ENCODE results near the gene PKNOX2. TPM values are rescaled to one million over a fixed set of nuclear protein-coding genes. Genes with fewer than 3 reads are reported as not detected.

PKNOX2 gene
- polyA plus RNA-seq, 1 donor, result 31.3 TPM

DNA sequence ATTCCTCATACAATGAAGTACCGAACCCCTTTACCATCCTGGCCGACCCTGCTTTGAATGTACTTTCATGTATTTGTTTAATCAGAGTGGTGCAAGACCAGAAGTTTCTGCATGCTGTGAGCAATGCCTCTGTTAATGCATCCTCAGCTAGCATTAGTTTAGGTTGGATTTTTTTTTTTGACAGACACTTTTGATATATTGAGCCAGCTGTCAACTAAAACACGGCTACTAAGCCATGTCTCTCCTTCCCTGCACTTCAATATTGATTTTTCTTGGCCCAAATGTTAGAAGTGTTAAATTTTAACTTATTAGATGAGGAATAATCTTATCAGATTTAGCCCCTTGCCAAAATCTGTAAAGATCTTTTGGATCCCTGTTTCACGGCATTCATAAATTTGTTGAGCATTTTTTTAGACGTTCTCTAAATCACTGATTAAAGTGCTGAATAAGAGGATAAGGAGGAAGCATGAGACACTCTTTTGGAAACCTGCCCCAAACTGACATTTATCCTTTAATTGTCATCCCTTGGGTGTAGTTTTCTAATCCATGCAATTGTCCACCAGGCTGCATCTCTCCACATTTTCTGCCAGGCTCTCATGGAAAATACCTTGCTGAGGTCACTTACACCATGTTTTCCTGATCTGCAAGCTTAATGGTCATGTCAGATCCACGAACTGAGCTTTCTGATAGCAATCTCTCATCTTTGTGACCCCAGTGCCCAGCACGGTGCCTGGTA is 200.8 kb downstream of the PKNOX2 start:
- no peak for DNase-seq

DNA sequence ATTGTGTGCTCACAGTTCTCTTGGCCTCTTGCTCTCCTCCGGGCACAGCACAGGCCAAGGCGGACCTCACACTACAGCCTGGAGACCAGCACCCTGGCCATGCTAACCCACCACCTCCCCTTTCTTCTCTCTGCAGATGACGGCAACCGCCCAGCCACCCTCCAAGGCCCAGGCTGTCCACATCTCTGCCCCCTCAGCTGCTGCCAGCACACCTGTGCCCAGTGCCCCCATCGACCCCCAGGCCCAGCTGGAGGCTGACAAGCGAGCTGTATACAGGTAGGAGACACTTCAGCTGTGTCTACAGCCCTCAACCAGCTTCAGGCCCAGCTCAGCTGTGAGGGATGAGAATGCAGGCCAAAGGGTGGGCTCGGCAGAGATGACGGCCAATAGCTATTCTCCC is 203.2 kb downstream of the PKNOX2 start:
- DNase-seq, result no peak

DNA sequence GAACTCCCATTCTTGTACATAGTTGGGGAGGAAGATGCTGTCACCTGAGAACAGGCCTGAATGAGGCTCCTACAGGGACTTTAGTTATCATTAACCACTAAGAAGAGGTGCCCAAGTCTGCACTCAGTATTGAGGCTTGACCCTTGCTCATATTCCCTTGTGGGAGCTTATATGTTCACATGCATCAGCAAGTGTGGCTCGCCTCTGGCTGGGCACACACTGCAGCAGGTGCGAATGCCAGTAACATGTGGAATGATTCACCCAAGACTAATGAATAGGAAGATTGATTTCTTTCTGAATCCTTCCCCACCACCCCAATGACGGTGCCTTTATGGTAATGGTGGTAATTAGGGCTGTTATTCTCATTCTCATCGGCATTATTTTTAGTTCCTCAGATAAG is 204.2 kb downstream of the PKNOX2 start:
- DNase-seq, result no peak

DNA sequence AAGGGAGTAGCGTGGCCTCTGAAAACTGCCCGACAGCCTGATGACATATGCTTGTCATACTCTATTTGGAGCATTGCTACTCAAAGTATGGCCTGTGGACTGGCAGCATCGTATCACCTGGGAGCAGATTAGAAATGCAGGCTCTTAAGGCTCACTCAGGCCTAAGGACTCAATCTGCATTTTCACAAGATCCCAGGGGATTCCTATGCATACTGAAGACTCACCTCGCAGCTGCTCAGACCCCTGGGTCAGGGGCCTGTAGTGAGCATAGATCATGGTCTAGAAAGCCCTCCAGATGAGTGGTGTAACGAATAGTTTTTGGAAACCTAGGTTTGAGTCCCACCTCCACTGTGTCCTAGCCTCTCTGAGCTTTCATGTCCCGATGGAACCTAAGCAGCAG is 205.3 kb downstream of the PKNOX2 start:
- DNase-seq, result no peak

DNA sequence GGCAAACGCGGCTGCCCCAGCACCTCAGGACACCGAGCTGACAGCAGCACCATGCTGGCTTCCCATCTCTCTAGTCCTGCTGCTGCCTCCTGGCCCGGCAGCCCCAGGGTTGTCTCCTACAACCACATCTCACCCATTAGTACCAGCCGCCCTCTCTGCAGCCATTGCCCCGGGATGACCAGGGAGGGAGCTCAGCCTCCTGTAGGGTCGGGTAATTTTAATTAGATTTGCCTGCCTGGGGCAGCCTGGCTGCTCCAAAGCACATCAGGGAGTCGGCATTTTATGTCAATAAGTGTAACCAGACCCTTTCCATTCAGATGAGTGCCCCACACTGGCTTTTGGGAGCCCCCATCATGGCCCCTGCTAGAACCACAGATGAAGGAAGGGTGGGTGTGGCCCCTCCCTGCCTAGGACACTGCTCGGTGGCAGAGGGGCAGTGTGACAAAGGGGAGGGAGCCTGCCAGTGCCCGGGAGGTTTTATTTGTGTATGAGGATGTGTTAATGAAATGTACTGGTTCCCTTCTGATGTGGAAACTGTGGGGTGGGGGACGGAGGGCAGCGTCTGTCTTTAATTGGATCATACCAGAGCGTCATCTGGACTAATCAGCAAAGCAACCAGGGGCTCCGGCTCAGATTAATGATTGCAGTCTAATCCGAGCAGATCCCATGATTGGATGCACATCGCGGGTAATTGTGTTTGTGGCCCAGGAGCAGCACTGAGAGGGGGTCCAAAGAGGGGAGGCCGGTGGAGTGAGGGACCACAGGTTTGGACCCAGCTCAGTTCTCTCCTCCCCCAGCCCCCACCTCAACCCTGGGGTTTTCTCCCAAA is 206.2 kb downstream of the PKNOX2 start:
- DNase-seq, result no peak

DNA sequence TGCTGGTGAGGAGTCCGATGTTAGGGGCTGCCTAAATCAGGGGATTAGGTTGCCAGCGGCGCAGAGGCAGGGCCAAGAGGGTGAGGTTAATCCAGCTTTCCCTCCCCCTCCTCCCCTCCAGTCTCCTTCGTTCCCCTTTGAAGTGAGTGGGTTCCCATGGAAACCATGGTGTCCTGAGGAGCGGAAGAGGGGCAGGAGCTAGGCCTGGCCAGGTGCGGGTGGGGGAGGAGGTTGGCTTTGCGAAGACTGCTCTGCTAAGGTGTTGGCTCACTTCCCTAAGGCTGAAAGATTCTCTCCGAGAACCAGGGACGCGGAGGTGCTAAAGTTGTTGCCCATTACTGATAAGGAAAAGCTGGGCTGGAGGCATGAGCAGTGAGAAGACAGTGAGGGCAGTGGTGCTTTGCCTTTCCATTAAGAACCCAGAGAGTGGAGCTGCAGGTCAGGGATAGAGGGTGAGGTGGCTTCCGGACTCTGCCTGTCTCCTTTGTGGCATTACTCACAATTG is 206.9 kb downstream of the PKNOX2 start:
- no peak for DNase-seq

DNA sequence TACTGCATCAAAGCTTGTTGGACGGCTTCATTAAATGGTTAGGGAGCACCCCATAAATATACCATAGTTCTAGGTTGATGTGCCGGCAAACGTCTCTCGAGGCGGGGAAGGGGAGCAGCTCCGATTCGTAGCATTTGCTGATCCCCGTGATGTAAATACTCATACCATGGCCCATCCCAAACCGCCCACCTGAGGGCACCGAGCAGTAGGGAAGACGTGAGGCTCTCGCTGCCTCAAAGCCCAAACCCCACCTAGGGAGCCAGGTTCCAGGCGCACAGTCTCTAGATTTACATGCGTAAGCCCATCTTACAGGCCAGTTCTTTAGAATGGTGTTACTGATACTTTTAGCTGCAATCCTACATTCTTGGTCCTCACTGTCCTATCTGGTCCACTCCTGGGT is 207.5 kb downstream of the PKNOX2 start:
- no peak for DNase-seq

DNA sequence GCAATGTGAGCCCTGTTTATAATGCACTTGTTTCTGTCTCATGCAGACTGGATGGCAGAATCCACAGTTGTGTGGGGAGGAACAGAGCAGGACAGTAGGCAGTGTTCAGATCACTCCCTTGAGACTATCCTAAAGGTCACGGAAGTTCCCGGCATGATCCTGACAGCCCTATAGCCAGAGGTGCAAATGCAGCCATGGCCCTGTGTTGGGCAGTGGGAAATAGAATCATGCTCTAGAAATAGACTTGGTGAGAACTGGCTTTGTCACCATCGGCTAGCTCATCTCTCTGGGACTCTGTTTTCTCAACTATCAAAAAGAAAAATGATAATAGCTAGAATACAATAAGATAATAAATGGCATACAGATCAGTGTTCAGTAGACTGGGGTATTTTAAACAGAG is 208.4 kb downstream of the PKNOX2 start:
- no peak for DNase-seq

DNA sequence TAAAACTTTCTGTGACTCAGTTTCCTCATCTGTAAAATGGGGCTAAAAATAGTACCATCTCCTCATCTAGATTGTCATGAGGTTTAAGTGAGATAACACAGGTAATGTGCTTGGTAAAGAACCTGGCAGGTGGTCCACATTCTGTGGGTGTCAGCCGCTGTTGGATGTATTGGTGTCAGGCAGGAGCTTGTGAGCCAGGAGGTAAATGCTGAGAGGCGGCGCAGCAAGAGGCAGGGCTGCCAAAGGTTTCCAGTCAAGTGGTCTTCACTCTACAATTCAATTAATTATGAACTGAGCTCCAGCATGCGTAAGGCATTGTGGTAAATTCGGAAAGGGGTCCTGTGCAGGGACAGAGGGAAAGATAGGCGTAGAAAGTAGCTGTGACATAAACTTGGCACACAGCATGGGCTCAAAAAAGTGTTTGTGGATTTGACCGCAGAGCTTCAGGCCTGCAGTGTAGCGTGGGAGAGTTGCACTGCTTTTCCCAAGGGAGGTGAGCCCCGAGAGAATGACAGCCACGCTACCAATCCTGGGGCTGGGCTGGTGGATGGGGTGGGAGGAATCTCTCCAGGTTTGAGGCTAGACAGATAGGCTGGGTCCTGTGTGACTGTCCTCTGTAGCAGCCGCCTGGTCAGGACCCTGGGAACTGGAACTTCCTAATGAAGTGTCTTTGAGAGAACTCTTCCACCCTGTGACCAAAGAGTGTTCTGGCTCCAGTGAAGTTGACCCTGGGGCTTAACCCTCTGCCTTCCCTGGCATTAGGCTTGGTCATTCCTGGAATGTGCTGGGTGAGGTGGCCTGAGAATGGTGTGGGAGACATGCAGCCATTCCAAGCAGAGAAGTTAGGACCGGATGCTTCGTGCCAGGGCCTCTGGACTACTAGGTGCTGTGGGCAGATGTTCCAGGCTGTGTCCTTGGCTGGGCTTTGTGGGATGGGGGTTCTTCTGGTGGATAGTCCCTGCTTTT is 209.2 kb downstream of the PKNOX2 start:
- DNase-seq, result no peak

DNA sequence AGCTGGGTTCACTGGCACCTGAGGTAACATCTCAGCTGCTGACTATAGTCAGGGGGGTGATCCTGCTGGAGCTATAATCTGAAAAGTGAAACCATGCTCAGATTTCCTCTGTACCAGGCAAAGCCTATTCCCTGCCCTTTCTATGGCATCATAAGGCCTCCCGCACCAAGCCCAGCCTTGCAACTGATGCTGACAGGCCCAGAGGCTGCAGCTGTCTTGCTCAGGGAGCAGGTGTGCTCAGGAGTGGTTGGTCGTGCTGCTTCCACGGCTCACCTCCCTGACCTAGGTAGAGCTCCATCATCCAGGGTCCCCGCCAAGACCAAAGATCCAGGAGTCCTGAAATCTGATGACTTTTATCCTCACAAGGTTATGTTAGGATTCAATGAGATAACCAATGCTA is 209.8 kb downstream of the PKNOX2 start:
- no peak for DNase-seq

DNA sequence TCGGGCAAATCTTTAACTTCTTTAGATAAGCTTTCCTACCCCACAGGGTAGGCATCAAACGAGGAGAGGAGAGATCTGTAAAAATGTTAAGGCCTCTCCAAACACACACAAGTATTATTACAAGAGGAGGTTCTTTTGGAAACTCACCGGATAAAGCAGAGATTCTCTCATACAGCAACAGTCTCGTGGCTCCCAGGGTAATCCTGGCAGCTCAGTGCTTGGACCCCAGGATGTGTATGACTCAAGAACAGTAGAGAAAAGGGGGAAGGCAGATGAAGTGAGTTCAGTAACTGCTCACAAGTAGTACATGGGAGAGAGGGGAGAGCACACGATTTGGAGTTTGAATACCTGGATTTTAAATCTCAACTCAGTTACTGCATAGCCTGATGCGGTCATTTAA is 210.6 kb downstream of the PKNOX2 start:
- DNase-seq, result peak; percentile 40

DNA sequence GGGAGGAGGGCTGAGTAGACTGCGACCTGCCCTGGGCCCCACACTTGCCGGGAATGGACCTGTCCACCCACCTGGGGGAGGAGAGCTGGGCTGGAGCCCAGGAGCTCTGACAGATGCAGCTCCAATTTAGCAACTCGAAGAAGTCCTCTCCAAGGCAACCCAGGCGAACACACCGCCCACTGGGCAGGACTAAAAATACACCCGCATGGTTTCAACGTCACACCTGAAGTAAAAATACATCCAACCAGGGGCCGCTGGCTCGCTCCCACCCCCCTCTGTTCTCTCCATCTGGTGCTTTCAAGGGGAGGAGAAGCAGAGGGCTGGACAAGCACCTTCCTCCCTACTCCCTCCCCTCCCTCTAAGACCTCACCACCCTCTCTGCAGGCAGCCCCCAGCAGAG is 211.6 kb downstream of the PKNOX2 start:
- peak; percentile 82 for DNase-seq

DNA sequence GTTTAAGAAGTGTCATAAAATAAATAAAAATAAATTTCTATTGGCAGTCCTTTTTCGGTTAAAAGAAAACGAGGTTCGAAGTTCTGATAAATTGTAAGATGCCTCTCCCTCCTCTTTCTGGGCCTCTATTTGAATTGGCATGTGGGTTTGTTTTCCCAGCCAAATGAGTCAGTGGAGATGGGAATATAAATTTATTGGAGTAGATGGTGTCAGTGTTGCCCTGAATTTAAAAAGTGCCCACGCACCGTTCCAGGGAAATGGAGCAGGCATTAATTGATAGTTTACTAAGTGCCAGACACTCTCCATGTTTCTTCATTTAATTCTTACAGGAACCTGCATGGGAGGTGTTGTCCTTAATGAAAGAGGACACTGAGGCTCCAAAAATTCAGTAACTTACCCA is 212.3 kb downstream of the PKNOX2 start:
- no peak for DNase-seq

DNA sequence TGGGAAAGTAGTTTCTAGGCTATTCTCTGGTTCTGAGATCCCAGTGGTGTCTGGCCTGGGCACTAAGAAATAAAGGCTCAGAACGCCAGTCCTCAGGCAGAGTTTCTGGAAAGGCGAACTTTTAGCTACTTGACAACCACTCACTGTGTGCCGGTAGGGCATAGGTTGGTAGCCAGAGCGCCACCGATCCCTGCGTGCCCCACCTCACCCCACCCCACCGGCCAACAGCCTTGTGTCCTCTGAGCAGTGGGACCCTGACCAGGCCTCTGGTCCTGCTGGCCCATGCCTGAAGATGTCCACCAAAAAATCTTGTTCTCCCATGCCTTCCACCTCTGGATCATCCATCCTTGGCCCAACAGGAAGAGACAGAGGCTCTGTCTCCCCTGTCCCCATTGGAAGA is 213.5 kb downstream of the PKNOX2 start:
- DNase-seq, result no peak

DNA sequence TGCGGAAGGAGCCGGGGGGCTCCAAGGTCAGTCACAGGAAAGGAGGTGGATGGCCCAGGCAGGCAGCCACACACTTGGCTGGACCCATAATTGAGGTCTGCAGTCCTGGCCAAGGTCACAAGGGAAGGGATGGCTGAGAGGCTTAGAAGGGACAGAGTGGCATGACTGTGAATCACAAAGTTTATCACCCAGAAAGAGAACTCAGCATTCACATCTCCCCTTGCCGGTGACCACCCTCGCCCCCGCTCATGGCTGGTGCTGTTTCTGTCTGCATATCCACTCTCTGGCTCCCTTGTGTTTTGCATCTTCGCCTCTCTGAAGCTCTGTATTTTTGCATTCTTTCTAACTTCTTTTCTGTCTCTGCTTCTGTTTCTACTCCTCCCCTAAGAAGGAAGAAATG is 214.0 kb downstream of the PKNOX2 start:
- DNase-seq, result no peak

DNA sequence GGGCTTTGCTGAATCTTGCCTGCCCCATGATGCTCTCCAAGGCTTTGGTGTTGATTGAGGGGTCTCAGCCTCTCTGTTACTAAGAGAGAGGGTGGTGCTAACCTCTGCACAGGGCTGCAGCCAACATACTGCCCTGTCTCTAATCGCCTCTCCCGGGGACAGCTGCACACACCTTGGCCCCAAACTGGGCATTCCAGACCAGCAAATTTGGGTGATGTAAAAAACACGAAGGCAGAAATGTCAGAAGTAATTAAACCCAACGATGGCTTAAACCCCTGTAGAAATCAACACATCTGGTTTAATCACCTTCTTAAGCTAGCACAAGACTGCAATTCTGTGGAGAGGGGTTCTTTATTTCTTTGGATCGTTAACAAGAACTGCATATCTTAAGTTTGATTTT is 215.0 kb downstream of the PKNOX2 start:
- no peak for DNase-seq

DNA sequence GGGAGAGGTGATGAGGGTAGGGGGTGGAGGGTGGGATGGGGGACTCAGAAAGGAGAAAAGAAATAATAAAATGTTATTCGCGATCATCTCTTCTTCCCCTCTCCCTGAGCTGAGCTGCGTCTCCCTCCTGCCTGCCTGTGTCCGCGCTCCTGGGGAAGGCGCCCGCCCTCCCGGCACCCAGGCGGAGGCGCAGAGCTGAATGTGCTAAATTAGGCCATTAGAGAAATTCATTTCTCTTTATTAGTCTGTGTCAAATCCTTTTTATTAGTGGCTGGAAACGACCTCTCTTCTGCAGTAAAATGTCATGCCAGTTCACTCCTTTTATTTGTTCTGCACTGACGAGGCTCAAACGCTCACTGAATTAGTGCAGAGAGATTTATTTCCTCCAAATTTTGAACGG is 215.4 kb downstream of the PKNOX2 start:
- no peak for DNase-seq

DNA sequence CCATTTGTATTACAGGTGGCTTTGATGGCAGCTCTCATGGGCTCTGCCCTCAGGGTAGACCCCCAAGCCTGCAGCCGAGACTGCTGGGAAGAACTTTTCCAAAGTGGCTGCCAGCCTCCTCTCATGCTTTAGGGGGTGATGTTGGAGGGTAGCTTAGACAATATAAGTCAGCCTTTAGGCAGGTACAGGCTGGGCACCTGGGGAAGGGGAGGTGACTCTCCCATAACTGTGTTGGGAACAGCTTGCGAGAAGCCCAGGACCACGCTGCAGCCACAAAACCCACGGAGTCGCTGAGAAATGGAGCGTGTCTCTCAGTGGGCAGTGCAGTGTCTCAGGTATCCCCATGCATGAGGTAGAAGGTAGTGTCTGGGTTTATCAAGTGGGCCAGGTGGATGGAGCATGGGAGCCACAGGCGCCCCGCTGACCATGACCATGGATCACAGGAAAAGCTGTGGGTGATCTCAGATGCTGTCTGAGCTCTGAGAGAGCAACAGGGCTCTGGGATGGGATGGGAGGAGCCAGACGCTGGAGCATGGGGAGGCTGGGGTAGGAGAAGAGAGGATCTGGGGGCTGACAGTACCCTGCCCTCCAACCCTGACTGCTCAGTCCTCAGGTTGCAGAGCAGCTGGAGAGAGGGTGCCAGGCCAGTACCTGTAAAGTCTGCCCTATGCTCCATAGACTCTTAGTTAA is 216.3 kb downstream of the PKNOX2 start:
- no peak for DNase-seq

DNA sequence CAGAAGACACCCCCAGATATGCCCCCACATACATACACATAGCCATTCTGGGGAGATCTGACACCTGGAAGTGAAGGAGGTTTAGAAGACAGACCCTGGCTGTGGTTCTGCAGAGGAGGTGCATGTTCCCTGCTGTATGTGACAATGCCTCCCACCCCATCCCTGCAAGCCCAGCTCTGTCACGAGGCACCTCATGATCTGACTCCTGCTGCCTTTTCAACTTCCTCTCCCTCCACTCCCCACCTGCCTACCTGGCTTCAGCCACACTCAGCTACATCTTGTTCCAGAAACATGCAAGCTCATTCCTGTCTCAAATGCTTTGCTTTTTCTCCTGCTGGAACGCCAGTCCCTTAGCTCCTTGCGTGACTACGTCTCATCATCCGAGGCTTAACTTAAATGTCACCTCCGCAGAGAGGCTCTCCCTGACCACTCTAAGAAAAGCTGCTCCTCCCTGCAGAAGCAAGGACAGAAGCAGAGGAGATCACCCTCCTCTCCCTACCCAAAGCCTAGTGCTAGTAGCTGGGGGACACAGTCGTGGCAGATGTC is 217.0 kb downstream of the PKNOX2 start:
- DNase-seq, result no peak

DNA sequence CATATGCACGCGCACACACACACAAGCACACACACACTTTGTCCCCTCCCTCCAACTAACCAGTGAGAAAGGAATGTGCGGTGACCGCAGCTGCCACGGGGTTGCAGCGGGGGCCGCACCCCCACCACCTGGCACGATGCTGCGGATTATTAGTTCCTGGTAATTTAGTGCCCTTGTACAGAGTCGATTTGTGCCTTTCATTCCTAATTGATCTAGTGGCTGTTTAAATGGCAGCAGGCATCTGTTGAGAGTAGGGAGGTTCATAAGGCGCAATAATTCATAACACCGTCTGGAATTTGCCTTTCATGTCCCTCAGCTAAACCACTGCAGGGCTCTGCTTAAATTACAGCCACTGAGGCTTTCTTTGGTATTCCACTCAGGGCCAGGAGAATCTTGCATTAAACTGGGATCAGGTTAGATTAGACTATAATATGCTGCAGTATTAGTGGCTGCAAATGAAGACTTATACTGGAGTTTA is 217.8 kb downstream of the PKNOX2 start:
- no peak for DNase-seq

DNA sequence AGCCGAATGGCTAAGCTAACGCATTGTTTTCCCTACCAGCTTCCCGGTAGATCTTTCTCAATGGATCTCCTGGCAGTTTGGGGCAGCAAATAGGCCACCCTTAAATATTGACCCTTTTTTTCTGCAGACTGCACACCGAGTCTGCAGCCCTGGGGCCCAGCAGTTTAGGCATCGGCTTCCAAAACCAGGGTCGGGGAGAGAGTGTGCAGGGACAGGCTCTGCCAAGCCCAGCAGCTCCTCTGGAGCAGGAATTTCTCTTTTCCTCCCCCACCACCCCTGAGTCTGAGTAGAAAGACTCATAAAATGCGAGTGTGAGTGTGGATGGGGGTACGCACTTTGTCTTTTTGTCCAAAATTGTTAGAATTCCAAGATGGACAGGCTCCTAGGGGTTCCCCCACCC is 218.3 kb downstream of the PKNOX2 start:
- DNase-seq, result no peak

DNA sequence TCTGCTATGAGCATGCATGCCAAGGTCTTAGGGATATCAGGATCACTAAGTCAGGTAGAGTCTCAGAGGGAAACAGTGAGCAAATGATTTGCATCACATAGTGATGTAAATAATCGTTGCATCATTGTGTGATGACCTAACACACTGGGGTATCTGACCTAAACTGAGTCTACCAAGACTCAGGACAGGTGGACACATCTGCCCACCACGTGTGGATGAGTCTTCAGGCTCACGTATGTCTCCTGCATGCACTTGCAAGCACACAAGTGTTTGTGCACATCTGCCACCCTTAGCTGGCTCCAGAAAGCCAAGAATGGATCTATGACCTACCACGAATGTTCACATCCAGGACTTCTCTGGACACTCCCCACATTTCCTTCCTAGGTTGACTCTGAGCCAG is 220.3 kb downstream of the PKNOX2 start:
- DNase-seq, result no peak
